ENCODE data around the gene MYOM1.

The MYOM1 gene

GRCh38 chr18:3184275-3184963, 35.3 kb downstream of the MYOM1 start:
- DNase-seq (ENCODE audit: extremely low read depth, insufficient read length) = no peak
- TF ChIP-seq CTCF (IDR thresholded peaks at IDR 0.05; ENCODE audit: insufficient read depth, low read length, poor library complexity, severe bottlenecking) = no peak
- Histone ChIP-seq H3K4me3 (replicated peaks; ENCODE audit: low read depth, low read length) (no peak overlapping the region), H3K27me3 (replicated peaks; ENCODE audit: control insufficient read depth, insufficient read depth, low read length) (no peaks in the 10 kb centered on the region), H3K36me3 (ENCODE audit: control insufficient read depth, insufficient read depth, low read length) (no peaks in the 10 kb centered on the region)

- no peak for DNase-seq (ENCODE audit: extremely low read depth, insufficient read length)
- no peaks in the 10 kb centered on the region for H3K27me3 ChIP-seq (replicated peaks; ENCODE audit: control insufficient read depth, insufficient read depth, low read length)
- H3K4me3 ChIP-seq (replicated peaks; ENCODE audit: low read depth, low read length) = no peak overlapping the region
- no peak for TF ChIP-seq CTCF (IDR thresholded peaks at IDR 0.05; ENCODE audit: insufficient read depth, low read length, poor library complexity, severe bottlenecking)
- H3K36me3 ChIP-seq (ENCODE audit: control insufficient read depth, insufficient read depth, low read length) = no peaks in the 10 kb centered on the region
These were observed 36.6 kb downstream of the MYOM1 start for GRCh38 chr18:3183103-3183717.

- no peak for TF ChIP-seq CTCF (IDR thresholded peaks at IDR 0.05; ENCODE audit: insufficient read depth, low read length, poor library complexity, severe bottlenecking)
- H3K4me3 ChIP-seq (replicated peaks; ENCODE audit: low read depth, low read length) = no peak overlapping the region
- DNase-seq (ENCODE audit: extremely low read depth, insufficient read length) = no peak
- no peaks in the 10 kb centered on the region for H3K27me3 ChIP-seq (replicated peaks; ENCODE audit: control insufficient read depth, insufficient read depth, low read length)
- H3K36me3 ChIP-seq (ENCODE audit: control insufficient read depth, insufficient read depth, low read length) = no peaks in the 10 kb centered on the region
These were observed 39.4 kb downstream of the MYOM1 start for GRCh38 chr18:3180325-3180724.

GRCh38 chr18:3179430-3180089, 40.2 kb downstream of the MYOM1 start:
- H3K36me3 ChIP-seq (ENCODE audit: control insufficient read depth, insufficient read depth, low read length) = no peaks in the 10 kb centered on the region
- H3K27me3 ChIP-seq (replicated peaks; ENCODE audit: control insufficient read depth, insufficient read depth, low read length) = no peaks in the 10 kb centered on the region
- no peak overlapping the region for H3K4me3 ChIP-seq (replicated peaks; ENCODE audit: low read depth, low read length)
- peak; percentile 57 for DNase-seq (ENCODE audit: extremely low read depth, insufficient read length)
- TF ChIP-seq CTCF (IDR thresholded peaks at IDR 0.05; ENCODE audit: insufficient read depth, low read length, poor library complexity, severe bottlenecking) = no peak

- H3K4me3 ChIP-seq (replicated peaks; ENCODE audit: low read depth, low read length) = no peak overlapping the region
These were observed 41.7 kb downstream of the MYOM1 start for GRCh38 chr18:3177902-3178687.

More at GRCh38 chr18:3177902-3178687, 41.7 kb downstream of the MYOM1 start:
- H3K36me3 ChIP-seq (ENCODE audit: control insufficient read depth, insufficient read depth, low read length) = no peaks in the 10 kb centered on the region
- peak; percentile 85 for DNase-seq (ENCODE audit: extremely low read depth, insufficient read length)
- TF ChIP-seq CTCF (IDR thresholded peaks at IDR 0.05; ENCODE audit: insufficient read depth, low read length, poor library complexity, severe bottlenecking) = no peak
- no peaks in the 10 kb centered on the region for H3K27me3 ChIP-seq (replicated peaks; ENCODE audit: control insufficient read depth, insufficient read depth, low read length)
